LNCaP clone FGC (cell line): ENCODE results near the gene MX2.
A peak's percentile ranks its signal among the peaks of the same experiment; 100 is the strongest.

Source experiments
- DNase-seq: peaks from one replicate; pipeline ENCODE4 v3.0.0-alpha.2; 2011; ENCODE audit warnings: low read depth
- H3K4me3 ChIP-seq: 2 replicates; pipeline ENCODE4 v1.5.1; 2011; ENCODE audit warnings: mild to moderate bottlenecking, low read depth, low read length, control low read depth
- CTCF ChIP-seq: IDR thresholded peaks from 2 replicates; pipeline ENCODE4 v1.5.1; 2012; ENCODE audit warnings: mild to moderate bottlenecking; ENCODE audit not compliant: control insufficient read depth, insufficient read depth; ENCODE audit errors: extremely low read depth

Gene MX2

GRCh38 chr21:41390043-41390639, 28.3 kb downstream of the MX2 start:
- DNase-seq: no peak
- TF ChIP-seq CTCF: no peak
- H3K4me3 ChIP-seq: no peak overlapping the region

GRCh38 chr21:41393876-41394465, 32.1 kb downstream of the MX2 start:
- TF ChIP-seq CTCF: no peak

GRCh38 chr21:41396558-41397075, 34.8 kb downstream of the MX2 start:
- H3K4me3 ChIP-seq: no peak overlapping the region
- DNase-seq: peak; percentile 14
- TF ChIP-seq CTCF: no peak

More at GRCh38 chr21:41393876-41394465, 32.1 kb downstream of the MX2 start:
- DNase-seq: no peak
- H3K4me3 ChIP-seq: no peak overlapping the region

GRCh38 chr21:41397471-41397891, 35.7 kb downstream of the MX2 start:
- DNase-seq: no peak
- H3K4me3 ChIP-seq: no peak overlapping the region
- no peak for TF ChIP-seq CTCF

GRCh38 chr21:41398251-41398650, 36.4 kb downstream of the MX2 start:
- H3K4me3 ChIP-seq: no peak overlapping the region
- DNase-seq: no peak
- no peak for TF ChIP-seq CTCF

GRCh38 chr21:41398831-41399230, 37.0 kb downstream of the MX2 start:
- TF ChIP-seq CTCF: no peak
- H3K4me3 ChIP-seq: no peak overlapping the region
- no peak for DNase-seq

- no peak for DNase-seq
- TF ChIP-seq CTCF: no peak
- H3K4me3 ChIP-seq: no peak overlapping the region
Measured at GRCh38 chr21:41399246-41399800, 37.5 kb downstream of the MX2 start.
